GM19193 (cell line): Measurements from ENCODE around the gene SESTD1.

Experiments
- POLR2A ChIP-seq: IDR thresholded peaks from 4 replicates; pipeline ENCODE4 v1.6.1; 2011; ENCODE audit not compliant: insufficient read depth, insufficient read length; ENCODE audit errors: extremely low read depth

The SESTD1 gene

GRCh38 chr2:179233083-179233490 is 31.5 kb downstream of the SESTD1 start:
- no peak for TF ChIP-seq POLR2A

- no peak for TF ChIP-seq POLR2A
These were observed 37.7 kb downstream of the SESTD1 start for GRCh38 chr2:179226961-179227259.

- TF ChIP-seq POLR2A, result no peak
These were observed 38.2 kb downstream of the SESTD1 start for GRCh38 chr2:179226203-179226960.

GRCh38 chr2:179224361-179224760 is 40.3 kb downstream of the SESTD1 start:
- no peak for TF ChIP-seq POLR2A

- TF ChIP-seq POLR2A, result no peak
These were observed 42.6 kb downstream of the SESTD1 start for GRCh38 chr2:179222076-179222475.

- TF ChIP-seq POLR2A, result no peak
These were observed 45.6 kb downstream of the SESTD1 start for GRCh38 chr2:179218848-179219594.

- no peak for TF ChIP-seq POLR2A
These were observed 53.3 kb downstream of the SESTD1 start for GRCh38 chr2:179211355-179211754.

- no peak for TF ChIP-seq POLR2A
These were observed 57.6 kb downstream of the SESTD1 start for GRCh38 chr2:179207047-179207446.

GRCh38 chr2:179201869-179202268 is 62.8 kb downstream of the SESTD1 start:
- no peak for TF ChIP-seq POLR2A

GRCh38 chr2:179195141-179195540 is 69.5 kb downstream of the SESTD1 start:
- TF ChIP-seq POLR2A, result no peak

- TF ChIP-seq POLR2A, result no peak
These were observed 70.8 kb downstream of the SESTD1 start for GRCh38 chr2:179193759-179194394.

- TF ChIP-seq POLR2A, result no peak
These were observed 73.5 kb downstream of the SESTD1 start for GRCh38 chr2:179191110-179191509.

- no peak for TF ChIP-seq POLR2A
These were observed 78.5 kb downstream of the SESTD1 start for GRCh38 chr2:179186126-179186525.

GRCh38 chr2:179184610-179185009 is 80.0 kb downstream of the SESTD1 start:
- no peak for TF ChIP-seq POLR2A

GRCh38 chr2:179181002-179181401 is 83.6 kb downstream of the SESTD1 start:
- TF ChIP-seq POLR2A, result no peak

- no peak for TF ChIP-seq POLR2A
These were observed 84.4 kb downstream of the SESTD1 start for GRCh38 chr2:179180242-179180641.
